ENCODE data around the gene DYNC1I1. TPM values are rescaled to one million over a fixed set of nuclear protein-coding genes. Genes with fewer than 3 reads are reported as not detected.

The DYNC1I1 gene
- polyA plus RNA-seq, 1 donor from 2014 or later: 28.9 TPM

DNA sequence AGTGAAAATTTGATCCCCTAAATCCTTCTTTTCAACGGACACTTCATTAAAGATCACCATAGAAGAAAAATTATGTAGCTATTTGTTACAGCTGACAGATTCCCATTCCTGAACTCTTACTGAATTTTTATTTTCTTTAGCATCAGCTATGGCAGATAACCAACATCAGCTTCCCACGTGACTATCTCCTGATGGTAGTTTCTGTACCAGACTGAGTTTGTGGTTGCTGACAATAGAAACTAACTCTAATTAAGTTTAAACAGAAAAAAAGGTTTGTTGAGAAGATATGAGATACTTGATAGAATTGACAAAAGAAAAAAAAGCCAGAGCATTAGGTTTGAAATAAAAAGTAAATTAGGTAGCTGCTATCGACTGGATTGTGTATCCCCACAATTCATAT lies 101.8 kb downstream of the DYNC1I1 start:
- no peaks in the 10 kb centered on the region for H3K9me2 ChIP-seq (ENCODE audit: insufficient read depth, low read length)
- no peak overlapping the region for H3K27ac ChIP-seq (ENCODE audit: low read length)
- H3K9ac ChIP-seq (ENCODE audit: low read length): no peak overlapping the region
- H3F3A ChIP-seq (ENCODE audit: insufficient read depth, low read length, poor library complexity, severe bottlenecking): no peaks in the 10 kb centered on the region
- H3K9me3 ChIP-seq (ENCODE audit: low read length): no peaks in the 10 kb centered on the region
- no peak overlapping the region for H3K4me3 ChIP-seq (ENCODE audit: low read length)
- H4K20me1 ChIP-seq (ENCODE audit: insufficient read depth): no peaks in the 10 kb centered on the region
- no peaks in the 10 kb centered on the region for H3K79me2 ChIP-seq (replicated peaks; ENCODE audit: insufficient read depth, low read length)
- H2AFZ ChIP-seq (ENCODE audit: low read depth, low read length): no peak overlapping the region
- TF ChIP-seq SMC3 (conservative IDR thresholded peaks at IDR 0.05; ENCODE audit: poor library complexity) (no peak), TAF1 (IDR thresholded peaks at IDR 0.05; ENCODE audit: low read depth) (no peak), EP300 (conservative IDR thresholded peaks at IDR 0.05; ENCODE audit: poor library complexity, severe bottlenecking) (no peak)
- TF ChIP-seq, protein P1, sequence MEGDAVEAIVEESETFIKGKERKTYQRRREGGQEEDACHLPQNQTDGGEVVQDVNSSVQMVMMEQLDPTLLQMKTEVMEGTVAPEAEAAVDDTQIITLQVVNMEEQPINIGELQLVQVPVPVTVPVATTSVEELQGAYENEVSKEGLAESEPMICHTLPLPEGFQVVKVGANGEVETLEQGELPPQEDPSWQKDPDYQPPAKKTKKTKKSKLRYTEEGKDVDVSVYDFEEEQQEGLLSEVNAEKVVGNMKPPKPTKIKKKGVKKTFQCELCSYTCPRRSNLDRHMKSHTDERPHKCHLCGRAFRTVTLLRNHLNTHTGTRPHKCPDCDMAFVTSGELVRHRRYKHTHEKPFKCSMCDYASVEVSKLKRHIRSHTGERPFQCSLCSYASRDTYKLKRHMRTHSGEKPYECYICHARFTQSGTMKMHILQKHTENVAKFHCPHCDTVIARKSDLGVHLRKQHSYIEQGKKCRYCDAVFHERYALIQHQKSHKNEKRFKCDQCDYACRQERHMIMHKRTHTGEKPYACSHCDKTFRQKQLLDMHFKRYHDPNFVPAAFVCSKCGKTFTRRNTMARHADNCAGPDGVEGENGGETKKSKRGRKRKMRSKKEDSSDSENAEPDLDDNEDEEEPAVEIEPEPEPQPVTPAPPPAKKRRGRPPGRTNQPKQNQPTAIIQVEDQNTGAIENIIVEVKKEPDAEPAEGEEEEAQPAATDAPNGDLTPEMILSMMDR (IDR thresholded peaks at IDR 0.05; ENCODE audit: poor library complexity, severe bottlenecking): no peak
- H3K36me3 ChIP-seq (ENCODE audit: insufficient read depth, low read length): no peaks in the 10 kb centered on the region
- no peak overlapping the region for H3K4me2 ChIP-seq (ENCODE audit: low read length)
- no peaks in the 10 kb centered on the region for H3K27me3 ChIP-seq (ENCODE audit: insufficient read depth, low read depth, low read length)

DNA sequence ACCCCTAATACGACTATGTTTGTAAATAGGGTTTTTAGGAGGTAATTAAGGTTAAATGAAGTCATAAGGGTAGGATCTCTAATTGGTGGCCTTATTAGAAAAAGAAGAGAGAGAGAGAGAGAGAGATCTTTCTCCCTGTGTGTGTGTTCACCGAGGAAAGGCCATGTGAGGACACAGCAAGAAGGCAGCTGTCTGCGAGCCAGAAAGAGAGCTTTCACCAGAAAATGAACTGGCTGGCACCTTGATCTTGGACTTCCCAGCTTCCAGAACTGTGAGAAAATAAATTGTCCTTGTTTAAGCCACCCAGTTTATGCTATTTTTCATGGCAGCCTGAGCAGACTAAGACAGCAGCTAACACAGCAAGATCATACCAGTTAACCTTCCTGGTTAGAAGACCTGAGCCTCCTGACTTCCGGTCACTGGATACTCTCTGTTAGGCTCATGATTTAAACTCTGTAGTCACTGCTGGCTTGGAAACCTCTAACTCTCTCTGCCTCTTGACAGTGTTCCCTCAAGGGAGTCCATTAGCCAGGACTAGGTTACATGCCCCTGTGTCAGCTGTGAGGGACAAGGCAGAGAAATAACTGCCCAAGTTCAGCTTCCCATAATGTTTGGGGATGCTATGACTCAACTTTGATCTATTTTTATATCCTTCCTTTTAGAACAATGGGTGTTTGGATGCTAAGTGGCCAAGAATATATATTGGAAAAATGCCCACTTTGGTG lies 102.3 kb downstream of the DYNC1I1 start:
- Histone ChIP-seq H3K27ac (ENCODE audit: low read length) (no peak overlapping the region), H3K79me2 (replicated peaks; ENCODE audit: insufficient read depth, low read length) (no peaks in the 10 kb centered on the region), H4K20me1 (ENCODE audit: insufficient read depth) (no peaks in the 10 kb centered on the region), H2AFZ (ENCODE audit: low read depth, low read length) (no peak overlapping the region), H3K9ac (ENCODE audit: low read length) (no peak overlapping the region), H3K27me3 (ENCODE audit: insufficient read depth, low read depth, low read length) (no peaks in the 10 kb centered on the region), H3K4me2 (ENCODE audit: low read length) (no peak overlapping the region), H3F3A (ENCODE audit: insufficient read depth, low read length, poor library complexity, severe bottlenecking) (no peaks in the 10 kb centered on the region), H3K36me3 (ENCODE audit: insufficient read depth, low read length) (no peaks in the 10 kb centered on the region), H3K9me2 (ENCODE audit: insufficient read depth, low read length) (no peaks in the 10 kb centered on the region), H3K4me3 (ENCODE audit: low read length) (no peak overlapping the region), H3K9me3 (ENCODE audit: low read length) (no peaks in the 10 kb centered on the region)
- TF ChIP-seq EP300 (conservative IDR thresholded peaks at IDR 0.05; ENCODE audit: poor library complexity, severe bottlenecking) (no peak), MXI1 (conservative IDR thresholded peaks at IDR 0.05; ENCODE audit: poor library complexity, severe bottlenecking) (no peak), SMC3 (conservative IDR thresholded peaks at IDR 0.05; ENCODE audit: poor library complexity) (no peak), POLR2AphosphoS5 (IDR thresholded peaks at IDR 0.05) (no peak), TAF1 (IDR thresholded peaks at IDR 0.05; ENCODE audit: low read depth) (no peak), RAD21 (conservative IDR thresholded peaks at IDR 0.05) (no peak), EZH2 (IDR thresholded peaks at IDR 0.05; ENCODE audit: borderline replicate concordance, insufficient read depth, low read length, poor library complexity, severe bottlenecking) (no peak)
- TF ChIP-seq, protein P2, sequence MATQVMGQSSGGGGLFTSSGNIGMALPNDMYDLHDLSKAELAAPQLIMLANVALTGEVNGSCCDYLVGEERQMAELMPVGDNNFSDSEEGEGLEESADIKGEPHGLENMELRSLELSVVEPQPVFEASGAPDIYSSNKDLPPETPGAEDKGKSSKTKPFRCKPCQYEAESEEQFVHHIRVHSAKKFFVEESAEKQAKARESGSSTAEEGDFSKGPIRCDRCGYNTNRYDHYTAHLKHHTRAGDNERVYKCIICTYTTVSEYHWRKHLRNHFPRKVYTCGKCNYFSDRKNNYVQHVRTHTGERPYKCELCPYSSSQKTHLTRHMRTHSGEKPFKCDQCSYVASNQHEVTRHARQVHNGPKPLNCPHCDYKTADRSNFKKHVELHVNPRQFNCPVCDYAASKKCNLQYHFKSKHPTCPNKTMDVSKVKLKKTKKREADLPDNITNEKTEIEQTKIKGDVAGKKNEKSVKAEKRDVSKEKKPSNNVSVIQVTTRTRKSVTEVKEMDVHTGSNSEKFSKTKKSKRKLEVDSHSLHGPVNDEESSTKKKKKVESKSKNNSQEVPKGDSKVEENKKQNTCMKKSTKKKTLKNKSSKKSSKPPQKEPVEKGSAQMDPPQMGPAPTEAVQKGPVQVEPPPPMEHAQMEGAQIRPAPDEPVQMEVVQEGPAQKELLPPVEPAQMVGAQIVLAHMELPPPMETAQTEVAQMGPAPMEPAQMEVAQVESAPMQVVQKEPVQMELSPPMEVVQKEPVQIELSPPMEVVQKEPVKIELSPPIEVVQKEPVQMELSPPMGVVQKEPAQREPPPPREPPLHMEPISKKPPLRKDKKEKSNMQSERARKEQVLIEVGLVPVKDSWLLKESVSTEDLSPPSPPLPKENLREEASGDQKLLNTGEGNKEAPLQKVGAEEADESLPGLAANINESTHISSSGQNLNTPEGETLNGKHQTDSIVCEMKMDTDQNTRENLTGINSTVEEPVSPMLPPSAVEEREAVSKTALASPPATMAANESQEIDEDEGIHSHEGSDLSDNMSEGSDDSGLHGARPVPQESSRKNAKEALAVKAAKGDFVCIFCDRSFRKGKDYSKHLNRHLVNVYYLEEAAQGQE (IDR thresholded peaks at IDR 0.05; ENCODE audit: borderline replicate concordance): no peak
- TF ChIP-seq, protein P1 (IDR thresholded peaks at IDR 0.05; ENCODE audit: poor library complexity, severe bottlenecking): no peak

All from neural cell (in vitro differentiated cells).